Measurements from ENCODE around the gene HS2ST1. TPM values are rescaled to one million over a fixed set of nuclear protein-coding genes. Genes with fewer than 3 reads are reported as not detected.

The HS2ST1 gene
- total RNA-seq, 1 experiment from 2014 or later, result 57.2 TPM

DNA sequence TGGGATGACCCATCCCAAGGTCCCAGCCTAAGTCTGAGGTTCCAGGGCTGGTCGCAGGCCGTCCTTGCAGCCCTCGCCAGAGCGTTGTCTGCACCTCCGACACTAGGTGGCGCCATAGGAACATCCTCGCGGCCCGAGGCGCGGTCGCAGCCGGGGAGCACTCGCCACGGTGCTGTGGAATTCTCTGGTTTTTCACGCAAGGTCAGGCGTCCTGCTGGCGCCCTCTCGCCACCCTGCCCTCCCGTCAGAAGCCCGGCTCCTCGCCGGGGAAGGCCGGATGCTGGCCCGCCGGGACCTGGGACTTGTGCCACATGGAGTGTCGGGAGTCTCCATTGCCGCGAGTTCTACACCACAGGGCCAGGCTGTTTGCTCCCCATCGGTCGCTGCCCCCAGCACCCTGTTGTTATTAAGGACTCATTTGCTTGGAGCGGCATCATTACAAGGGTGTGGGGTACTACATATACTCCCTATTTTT, 217.4 kb downstream of the HS2ST1 start:
- Mint-ChIP-seq H3K27ac (ENCODE audit: unreplicated experiment) (no peak overlapping the region), H3K27me3 (ENCODE audit: insufficient read depth, unreplicated experiment) (no peaks in the 10 kb centered on the region), H3K4me1 (ENCODE audit: low read depth, unreplicated experiment) (no peaks in the 10 kb centered on the region), H3K9me3 (ENCODE audit: unreplicated experiment) (no peaks in the 10 kb centered on the region), H3K36me3 (ENCODE audit: insufficient read depth, unreplicated experiment) (no peaks in the 10 kb centered on the region), H3K4me3 (ENCODE audit: unreplicated experiment) (peak overlapping the region; percentile 35)
- no TSS peak for BruUV-seq (replicated peaks)
- no peaks in the 10 kb centered on the region for H3K27me3 ChIP-seq (replicated peaks; ENCODE audit: control insufficient read depth, insufficient read depth, low read length)
- POLR2A ChIA-PET, result no interaction called here
- no peaks in the 10 kb centered on the region for H3K36me3 ChIP-seq (ENCODE audit: control insufficient read depth, insufficient read depth, low read length)
- intact Hi-C loops (cut with micrococcal nuclease; ENCODE audit: unreplicated experiment), result loop anchor here (2.0 kb wide), 1 partner anchor 159 kb away; no protein-coding TSS in a partner anchor
- peak; percentile 57 to 68 for DNase-seq
- peak; percentile 72 to 79 for TF ChIP-seq CTCF (IDR thresholded peaks at IDR 0.05; ENCODE audit: insufficient read depth in 1 of 2, low read depth in 1 of 2, low read length in 1 of 2, severe bottlenecking in 1 of 2, unreplicated experiment in 1 of 2)
- H3K4me1 ChIP-seq, result no peaks in the 10 kb centered on the region
- no peak overlapping the region for H3K4me3 ChIP-seq (ENCODE audit: low read depth, low read length)
- CTCF ChIA-PET, result no interaction called here
- H3K9me3 ChIP-seq, result no peaks in the 10 kb centered on the region

DNA sequence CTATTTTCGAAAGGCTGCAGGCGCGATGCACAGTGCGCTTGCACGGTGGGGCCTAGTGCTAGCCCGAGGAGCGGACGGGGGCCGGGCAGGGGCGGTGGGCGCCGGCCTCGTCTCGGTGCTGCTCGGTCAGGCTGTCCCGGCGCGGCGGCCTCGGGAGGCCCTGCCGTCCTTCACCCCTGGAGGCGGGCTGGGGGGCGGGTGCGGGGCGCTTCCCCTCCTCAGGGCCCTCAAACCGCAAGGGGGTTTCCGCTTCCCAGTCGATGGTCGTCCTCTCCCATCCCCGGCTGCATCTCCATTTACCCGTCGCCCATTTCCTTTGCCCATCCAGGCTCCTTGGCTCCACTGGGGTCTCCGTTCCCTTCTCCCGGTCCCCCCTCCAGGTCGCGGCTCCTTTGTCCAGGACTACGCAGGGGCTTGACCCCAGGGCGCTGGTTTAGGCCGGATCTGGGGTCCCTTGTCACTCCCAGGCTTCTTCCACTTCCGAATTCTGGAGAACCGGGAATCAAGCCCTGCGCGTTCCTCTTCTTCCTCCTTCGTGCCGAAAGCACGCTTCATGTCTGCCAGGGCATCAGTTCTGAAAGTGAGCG, 217.9 kb downstream of the HS2ST1 start:
- H3K4me3 Mint-ChIP-seq (ENCODE audit: unreplicated experiment), result no peak overlapping the region
- BruUV-seq (replicated peaks), result no TSS peak
- no peaks in the 10 kb centered on the region for H3K9me3 ChIP-seq
- H3K9me3 Mint-ChIP-seq (ENCODE audit: unreplicated experiment), result no peaks in the 10 kb centered on the region
- H3K4me1 Mint-ChIP-seq (ENCODE audit: low read depth, unreplicated experiment), result no peaks in the 10 kb centered on the region
- no peaks in the 10 kb centered on the region for H3K36me3 ChIP-seq (ENCODE audit: control insufficient read depth, insufficient read depth, low read length)
- ChIA-PET CTCF (no interaction called here), POLR2A (no interaction called here)
- no peaks in the 10 kb centered on the region for H3K27me3 ChIP-seq (replicated peaks; ENCODE audit: control insufficient read depth, insufficient read depth, low read length)
- no peak overlapping the region for H3K4me3 ChIP-seq (ENCODE audit: low read depth, low read length)
- no peaks in the 10 kb centered on the region for H3K36me3 Mint-ChIP-seq (ENCODE audit: insufficient read depth, unreplicated experiment)
- H3K27ac Mint-ChIP-seq (ENCODE audit: unreplicated experiment), result no peak overlapping the region
- no peaks in the 10 kb centered on the region for H3K4me1 ChIP-seq
- TF ChIP-seq CTCF (IDR thresholded peaks at IDR 0.05; ENCODE audit: insufficient read depth in 1 of 2, low read depth in 1 of 2, low read length in 1 of 2, severe bottlenecking in 1 of 2, unreplicated experiment in 1 of 2), result no peak
- H3K27me3 Mint-ChIP-seq (ENCODE audit: insufficient read depth, unreplicated experiment), result no peaks in the 10 kb centered on the region
- intact Hi-C loops (cut with micrococcal nuclease; ENCODE audit: unreplicated experiment), result no loop called here
- no peak for DNase-seq

GRCh38 chr1:87134061-87134460, 219.6 kb downstream of the HS2ST1 start:
- H3K9me3 Mint-ChIP-seq (ENCODE audit: unreplicated experiment), result no peaks in the 10 kb centered on the region
- no peak overlapping the region for H3K4me3 Mint-ChIP-seq (ENCODE audit: unreplicated experiment)
- H3K36me3 Mint-ChIP-seq (ENCODE audit: insufficient read depth, unreplicated experiment), result no peaks in the 10 kb centered on the region
- intact Hi-C loops (cut with micrococcal nuclease; ENCODE audit: unreplicated experiment), result no loop called here
- no peak overlapping the region for H3K27ac Mint-ChIP-seq (ENCODE audit: unreplicated experiment)
- POLR2A ChIA-PET, result interaction anchor here (0.5 kb wide), 1 partner anchor 16 kb away, joined by 4 read pairs; no protein-coding TSS in a partner anchor
- no peak for TF ChIP-seq CTCF (IDR thresholded peaks at IDR 0.05; ENCODE audit: insufficient read depth in 1 of 2, low read depth in 1 of 2, low read length in 1 of 2, severe bottlenecking in 1 of 2, unreplicated experiment in 1 of 2)
- H3K4me1 Mint-ChIP-seq (ENCODE audit: low read depth, unreplicated experiment), result no peaks in the 10 kb centered on the region
- Histone ChIP-seq H3K27me3 (replicated peaks; ENCODE audit: control insufficient read depth, insufficient read depth, low read length) (no peaks in the 10 kb centered on the region), H3K4me1 (no peaks in the 10 kb centered on the region), H3K4me3 (ENCODE audit: low read depth, low read length) (no peak overlapping the region), H3K36me3 (ENCODE audit: control insufficient read depth, insufficient read depth, low read length) (no peaks in the 10 kb centered on the region), H3K9me3 (no peaks in the 10 kb centered on the region)
- BruUV-seq (replicated peaks), result no TSS peak
- CTCF ChIA-PET, result no interaction called here
- no peaks in the 10 kb centered on the region for H3K27me3 Mint-ChIP-seq (ENCODE audit: insufficient read depth, unreplicated experiment)
- DNase-seq, result no peak

Data from Caco-2 (cell line).